CD14-positive monocyte (primary cell): ENCODE data around the gene RTP5. TPM values are rescaled to one million over a fixed set of nuclear protein-coding genes. Genes with fewer than 3 reads are reported as not detected.

Experiments
- DNase-seq, 3 donors: peaks; one replicate each; pipeline ENCODE4 v3.0.0-alpha.2; 2011 to 2022
- H2AFZ ChIP-seq: 2 replicates; pipeline ENCODE4 v1.6.0; 2012; ENCODE audit warnings: mild to moderate bottlenecking, low read depth, low read length, inconsistent platforms; ENCODE audit not compliant: insufficient read depth, poor library complexity, severe bottlenecking
- H3K27ac ChIP-seq, 2 donors: 1 replicate in 1 of 2; 2 replicates in 1 of 2; pipeline ENCODE4 v1.5.1; 2012 to 2013; ENCODE audit warnings: low read length in 2 of 2, control low read depth in 1 of 2, inconsistent platforms in 1 of 2, low read depth in 1 of 2, mild to moderate bottlenecking in 1 of 2
- H3K27me3 ChIP-seq, 2 donors: one replicate each; pipeline versions ENCODE4 v1.6.0 to v1.6.1; 2011 to 2013; ENCODE audit warnings: low read length in 2 of 2; ENCODE audit not compliant: control insufficient read depth in 2 of 2, insufficient read depth in 2 of 2
- H3K36me3 ChIP-seq, 2 donors: replicated peaks in 1 of 2; 1 replicate in 1 of 2; 2 replicates in 1 of 2; pipeline versions ENCODE4 v1.5.1 to v1.6.1; 2012 to 2013; ENCODE audit warnings: low read length in 2 of 2, control low read depth in 1 of 2, inconsistent platforms in 1 of 2, mild to moderate bottlenecking in 1 of 2; ENCODE audit not compliant: insufficient read depth in 2 of 2, control insufficient read depth in 1 of 2
- H3K4me1 ChIP-seq, 2 donors: 1 replicate in 1 of 2; 2 replicates in 1 of 2; pipeline versions ENCODE4 v1.5.1 to v1.6.1; 2012 to 2013; ENCODE audit warnings: low read length in 2 of 2, control low read depth in 1 of 2, inconsistent platforms in 1 of 2, mild to moderate bottlenecking in 1 of 2, moderate library complexity in 1 of 2; ENCODE audit not compliant: insufficient read depth in 2 of 2, control insufficient read depth in 1 of 2
- H3K4me2 ChIP-seq: replicated peaks from 2 replicates; pipeline ENCODE3; 2012; ENCODE audit warnings: low read length, moderate library complexity, mild to moderate bottlenecking; ENCODE audit not compliant: poor library complexity, severe bottlenecking; ENCODE audit errors: extremely low read depth
- H3K4me3 ChIP-seq, 3 experiments: fragments of 200-600 bp in 1 of 3; sonication (generic) in 1 of 3; replicated peaks in 1 of 3; 1 replicate in 2 of 3; 2 replicates in 1 of 3; pipeline ENCODE4 v1.5.1; 2011 to 2013; ENCODE audit warnings: low read length in 3 of 3, mild to moderate bottlenecking in 3 of 3, control low read depth in 2 of 3, low read depth in 2 of 3, inconsistent platforms in 1 of 3, moderate library complexity in 1 of 3
- H3K79me2 ChIP-seq: 2 replicates; pipeline ENCODE4 v1.6.0; 2012; ENCODE audit warnings: mild to moderate bottlenecking, control low read depth, inconsistent platforms, low read length, moderate library complexity; ENCODE audit not compliant: insufficient read depth
- H3K9ac ChIP-seq: 2 replicates; pipeline ENCODE4 v1.6.0; 2017; ENCODE audit warnings: low read length, mild to moderate bottlenecking; ENCODE audit not compliant: insufficient read depth, poor library complexity, severe bottlenecking
- H3K9me3 ChIP-seq, 2 donors: replicated peaks in 1 of 2; 1 replicate in 1 of 2; 2 replicates in 1 of 2; pipeline versions ENCODE4 v1.5.1 to v1.6.1; 2012 to 2013; ENCODE audit warnings: low read length in 2 of 2, control low read depth in 1 of 2; ENCODE audit not compliant: control insufficient read depth in 1 of 2, insufficient read depth in 1 of 2
- H4K20me1 ChIP-seq: 2 replicates; pipeline ENCODE4 v1.6.0; 2012; ENCODE audit warnings: mild to moderate bottlenecking, low read length, control low read depth, moderate library complexity; ENCODE audit not compliant: insufficient read depth
- H3K27ac Mint-ChIP-seq, 7 donors: one replicate each; pipeline ENCODE4 v1.8.0; 2020; ENCODE audit warnings: mild to moderate bottlenecking in 7 of 7, mixed read lengths in 7 of 7, moderate library complexity in 6 of 7, inconsistent platforms in 2 of 7
- H3K27me3 Mint-ChIP-seq, 3 donors: one replicate each; pipeline ENCODE4 v1.8.0; 2021 to 2022; ENCODE audit warnings: low read depth in 3 of 3, mild to moderate bottlenecking in 3 of 3, mixed read lengths in 3 of 3, moderate library complexity in 3 of 3, inconsistent platforms in 1 of 3
- H3K36me3 Mint-ChIP-seq, 2 donors: one replicate each; pipeline ENCODE4 v1.8.0; 2020; ENCODE audit warnings: mixed read lengths in 2 of 2, inconsistent platforms in 1 of 2, mild to moderate bottlenecking in 1 of 2
- H3K4me1 Mint-ChIP-seq: one replicate; pipeline ENCODE4 v1.8.0; 2020; ENCODE audit warnings: mild to moderate bottlenecking, mixed read lengths
- H3K4me3 Mint-ChIP-seq, 2 donors: one replicate each; pipeline ENCODE4 v1.8.0; 2020; ENCODE audit warnings: mild to moderate bottlenecking in 2 of 2, mixed read lengths in 2 of 2, moderate library complexity in 1 of 2
- H3K9me3 Mint-ChIP-seq, 7 donors: one replicate each; pipeline ENCODE4 v1.8.0; 2020 to 2022; ENCODE audit warnings: mixed read lengths in 7 of 7, mild to moderate bottlenecking in 6 of 7, moderate library complexity in 6 of 7, inconsistent platforms in 2 of 7
- WGBS: methylation state at CpG from one replicate; pipeline ENCODE4 v1.1.5; 2013; ENCODE audit warnings: missing lambda C conversion rate; ENCODE audit not compliant: insufficient coverage; 5-methylcytosine and 5-hydroxymethylcytosine counted together
- intact Hi-C, 2 donors: fragments of 100-400 bp; cut with micrococcal nuclease; formaldehyde crosslinking; loops; one replicate each; pipeline versions ENCODE4 v1.15.0 to v1.15.1; 2023
- polyA plus RNA-seq, 3 donors: library from polyadenylated mRNA; depleted of rRNA in 1 of 3; unstranded in 2 of 3; stranded (reverse) in 1 of 3; fragments of 300-500 nt in 2 of 3; fragments of >200 nt in 1 of 3; fragmentation: Illumina TruSeq in 2 of 3; gene quantifications; 1 replicate in 2 of 3; 2 replicates in 1 of 3; pipeline ENCODE4 v1.2.3, GENCODE V29; 2012 to 2021
- TF ChIP-seq, protein P1 (sequence below): fragments of 200-600 bp; IDR thresholded peaks from one replicate; pipeline ENCODE4 v1.8.0; 2022; ENCODE audit warnings: antibody characterized with exemption, mild to moderate bottlenecking

Gene RTP5
- polyA plus RNA-seq, 3 donors: 0.03 TPM; not detected in 2

DNA sequence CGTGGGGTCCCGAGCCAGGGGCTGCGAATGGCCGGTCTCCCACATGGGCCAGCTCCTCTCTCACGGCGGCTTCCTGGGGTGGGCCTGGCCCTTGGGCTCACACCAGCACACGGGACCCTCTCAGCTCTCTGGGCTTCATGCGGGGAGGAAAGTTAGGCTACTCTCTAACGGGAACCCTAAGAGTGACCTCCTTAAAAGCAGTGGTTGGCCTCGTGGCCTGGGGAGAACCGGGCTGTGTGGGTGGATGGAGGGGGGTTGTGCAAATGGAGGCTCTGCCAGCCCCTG is 25.8 kb downstream of the RTP5 start:
- no peaks in the 10 kb centered on the region for H3K9me3 ChIP-seq
- 85% methylated on average over 9 of the region's 11 CpGs for WGBS
- intact Hi-C loops: no loop called here
- DNase-seq: no peak
- Mint-ChIP-seq H3K4me3 (no peak overlapping the region), H3K27me3 (no peaks in the 10 kb centered on the region), H3K9me3 (peaks cover 0 to 4% (median 2%) of the 10 kb centered on the region in 7 donors), H3K4me1 (no peaks in the 10 kb centered on the region), H3K27ac (peak overlapping the region in 1 of 7 donors; percentile 75), H3K36me3 (peaks cover 2 to 4% of the 10 kb centered on the region in 2 donors)
- H3K4me2 ChIP-seq: no peak overlapping the region
- no peaks in the 10 kb centered on the region for H3K79me2 ChIP-seq
- H3K36me3 ChIP-seq: no peaks in the 10 kb centered on the region
- H3K4me1 ChIP-seq: no peaks in the 10 kb centered on the region
- H2AFZ ChIP-seq: no peak overlapping the region
- no peak overlapping the region for H3K9ac ChIP-seq
- H3K27ac ChIP-seq: no peak overlapping the region
- TF ChIP-seq, protein P1, sequence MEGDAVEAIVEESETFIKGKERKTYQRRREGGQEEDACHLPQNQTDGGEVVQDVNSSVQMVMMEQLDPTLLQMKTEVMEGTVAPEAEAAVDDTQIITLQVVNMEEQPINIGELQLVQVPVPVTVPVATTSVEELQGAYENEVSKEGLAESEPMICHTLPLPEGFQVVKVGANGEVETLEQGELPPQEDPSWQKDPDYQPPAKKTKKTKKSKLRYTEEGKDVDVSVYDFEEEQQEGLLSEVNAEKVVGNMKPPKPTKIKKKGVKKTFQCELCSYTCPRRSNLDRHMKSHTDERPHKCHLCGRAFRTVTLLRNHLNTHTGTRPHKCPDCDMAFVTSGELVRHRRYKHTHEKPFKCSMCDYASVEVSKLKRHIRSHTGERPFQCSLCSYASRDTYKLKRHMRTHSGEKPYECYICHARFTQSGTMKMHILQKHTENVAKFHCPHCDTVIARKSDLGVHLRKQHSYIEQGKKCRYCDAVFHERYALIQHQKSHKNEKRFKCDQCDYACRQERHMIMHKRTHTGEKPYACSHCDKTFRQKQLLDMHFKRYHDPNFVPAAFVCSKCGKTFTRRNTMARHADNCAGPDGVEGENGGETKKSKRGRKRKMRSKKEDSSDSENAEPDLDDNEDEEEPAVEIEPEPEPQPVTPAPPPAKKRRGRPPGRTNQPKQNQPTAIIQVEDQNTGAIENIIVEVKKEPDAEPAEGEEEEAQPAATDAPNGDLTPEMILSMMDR: no peak
- no peak overlapping the region for H3K4me3 ChIP-seq
- H3K27me3 ChIP-seq: no peaks in the 10 kb centered on the region
- no peaks in the 10 kb centered on the region for H4K20me1 ChIP-seq

- Mint-ChIP-seq H3K4me1 (no peaks in the 10 kb centered on the region), H3K27ac (peak overlapping the region in 1 of 7 donors; percentile 75), H3K4me3 (no peak overlapping the region), H3K36me3 (peaks cover 0 to 3% of the 10 kb centered on the region in 2 donors), H3K27me3 (peaks cover 0 to 2% (median 0%) of the 10 kb centered on the region in 3 donors), H3K9me3 (peaks cover 0 to 6% (median 2%) of the 10 kb centered on the region in 7 donors)
- WGBS: 89% methylated on average over 18 of the region's 26 CpGs
- TF ChIP-seq, protein P1: no peak
- no peak overlapping the region for H2AFZ ChIP-seq
- no peaks in the 10 kb centered on the region for H3K4me1 ChIP-seq
- H3K36me3 ChIP-seq: no peaks in the 10 kb centered on the region
- no peaks in the 10 kb centered on the region for H3K9me3 ChIP-seq
- H3K4me3 ChIP-seq: no peak overlapping the region
- no peak overlapping the region for H3K4me2 ChIP-seq
- H3K79me2 ChIP-seq: no peaks in the 10 kb centered on the region
- intact Hi-C loops: no loop called here
- no peaks in the 10 kb centered on the region for H4K20me1 ChIP-seq
- no peaks in the 10 kb centered on the region for H3K27me3 ChIP-seq
- H3K9ac ChIP-seq: no peak overlapping the region
- no peak for DNase-seq
- H3K27ac ChIP-seq: no peak overlapping the region
Observed at GRCh38 chr2:241895712-241896641, 26.4 kb downstream of the RTP5 start.
